SK-N-SH (cell line): ENCODE measurements around the gene SEMG1. TPM values are rescaled to one million over a fixed set of nuclear protein-coding genes. Genes with fewer than 3 reads are reported as not detected.

Experiments
- CTCF ChIA-PET: fragments of 300-600, 350-600 bp; formaldehyde crosslinking; extraction: SDS; loops from one replicate; lab custom pipeline; 2021; lab: Yijun Ruan, JAX
- POLR2A ChIA-PET: fragments of 350-600 bp; sonication (Branson Sonifier 250); formaldehyde crosslinking; extraction: SDS; loops from one replicate; lab custom pipeline; 2020; ENCODE audit warnings: antibody characterized with exemption, inconsistent platforms; lab: Yijun Ruan, JAX
- DNase-seq: peaks from one replicate; pipeline ENCODE4 v3.0.0; 2012
- H2AFZ ChIP-seq: fragments of 200-600 bp; sonication (generic); 2 replicates; pipeline ENCODE4 v1.8.1; 2016; ENCODE audit warnings: antibody characterized with exemption, mild to moderate bottlenecking, low read depth
- H3F3A ChIP-seq: fragments of 200-600 bp; sonication (generic); replicated peaks from 2 replicates; pipeline ENCODE3; 2016; ENCODE audit warnings: antibody characterized with exemption, mild to moderate bottlenecking; ENCODE audit not compliant: insufficient read depth
- H3K27ac ChIP-seq, 2 experiments: fragments of 200-500 bp in 1 of 2; fragments of 200-600 bp in 1 of 2; sonication (Bioruptor generic) in 1 of 2; sonication (generic), shearing (Covaris generic) in 1 of 2; 2 replicates each; pipeline versions ENCODE4 v1.5.1 to v1.6.1; 2014 to 2016; ENCODE audit warnings: low read depth in 2 of 2, inconsistent platforms in 1 of 2, low read length in 1 of 2, mild to moderate bottlenecking in 1 of 2, mixed read lengths in 1 of 2
- H3K27me3 ChIP-seq: fragments of 200-600 bp; sonication (generic), shearing (Covaris generic); 2 replicates; pipeline ENCODE4 v1.6.1; 2016; ENCODE audit warnings: mixed run types; ENCODE audit not compliant: insufficient read depth
- H3K36me3 ChIP-seq, 2 experiments: fragments of 200-500 bp in 1 of 2; fragments of 200-600 bp in 1 of 2; sonication (Bioruptor generic) in 1 of 2; sonication (generic) in 1 of 2; replicated peaks in 1 of 2; 2 replicates each; pipeline versions ENCODE3 to v1.5.1; 2014 to 2016; ENCODE audit warnings: low read length in 1 of 2, mild to moderate bottlenecking in 1 of 2; ENCODE audit not compliant: insufficient read depth in 2 of 2, control insufficient read depth in 1 of 2
- H3K4me1 ChIP-seq, 2 experiments: fragments of 200-500 bp in 1 of 2; fragments of 200-600 bp in 1 of 2; sonication (Bioruptor generic) in 1 of 2; sonication (generic), shearing (Covaris generic) in 1 of 2; 2 replicates each; pipeline versions ENCODE4 v1.5.1 to v1.6.1; 2014 to 2016; ENCODE audit warnings: low read depth in 1 of 2, low read length in 1 of 2, mixed run types in 1 of 2; ENCODE audit not compliant: insufficient read depth in 2 of 2, control insufficient read depth in 1 of 2
- H3K4me2 ChIP-seq: fragments of 200-600 bp; sonication (generic), shearing (Covaris generic); 2 replicates; pipeline ENCODE4 v1.6.1; 2017; ENCODE audit warnings: mixed run types
- H3K4me3 ChIP-seq, 2 experiments: fragments of 200-500 bp in 1 of 2; fragments of 200-600 bp in 1 of 2; sonication (Bioruptor generic) in 1 of 2; sonication (generic), shearing (Covaris generic) in 1 of 2; 2 replicates each; pipeline versions ENCODE4 v1.5.1 to v1.8.1; 2014 to 2016; ENCODE audit warnings: low read depth in 2 of 2, inconsistent platforms in 1 of 2, low read length in 1 of 2, mild to moderate bottlenecking in 1 of 2, mixed read lengths in 1 of 2, moderate library complexity in 1 of 2
- H3K79me2 ChIP-seq: fragments of 200-600 bp; sonication (generic); 2 replicates; pipeline ENCODE4 v1.8.1; 2017; ENCODE audit warnings: mild to moderate bottlenecking; ENCODE audit not compliant: insufficient read depth
- H3K9ac ChIP-seq: fragments of 200-600 bp; sonication (generic); 2 replicates; pipeline ENCODE4 v1.6.1; 2017; ENCODE audit warnings: mixed run types
- H3K9me2 ChIP-seq: fragments of 200-600 bp; sonication (generic); 2 replicates; pipeline ENCODE4 v1.6.1; 2017; ENCODE audit warnings: mixed run types
- H3K9me3 ChIP-seq: fragments of 200-600 bp; sonication (generic); 2 replicates; pipeline ENCODE4 v1.6.1; 2017; ENCODE audit warnings: mixed run types, mild to moderate bottlenecking, moderate library complexity
- H4K20me1 ChIP-seq: fragments of 200-600 bp; sonication (generic); 2 replicates; pipeline ENCODE4 v1.6.1; 2017; ENCODE audit warnings: mild to moderate bottlenecking, mixed run types; ENCODE audit not compliant: insufficient read depth
- CHD2 ChIP-seq: fragments of 150-350 bp; IDR thresholded peaks from 2 replicates; pipeline ENCODE4 v1.6.1; 2018; ENCODE audit warnings: low read length; ENCODE audit not compliant: partially characterized antibody
- CTCF ChIP-seq: fragments of 200-600 bp; sonication (generic); IDR thresholded peaks from 2 replicates; pipeline ENCODE4 v1.6.1; 2017; ENCODE audit warnings: antibody characterized with exemption, mild to moderate bottlenecking, moderate library complexity
- ELF1 ChIP-seq: IDR thresholded peaks from 2 replicates; pipeline ENCODE4 v1.4.0; 2012
- EP300 ChIP-seq, 2 experiments: IDR thresholded peaks; 2 replicates each; pipeline versions ENCODE4 v1.4.0 to v1.6.1; 2012; ENCODE audit warnings: borderline replicate concordance in 1 of 2, low read depth in 1 of 2, low read length in 1 of 2
- FOXJ3 ChIP-seq: sonication (generic); formaldehyde crosslinking; IDR thresholded peaks from 2 replicates; pipeline ENCODE4 v1.5.1; 2020; ENCODE audit warnings: mild to moderate bottlenecking, missing genetic modification reagents
- FOXM1 ChIP-seq: IDR thresholded peaks from 2 replicates; pipeline ENCODE4 v1.4.0; 2012; ENCODE audit warnings: low read depth, mild to moderate bottlenecking
- GABPA ChIP-seq: IDR thresholded peaks from 2 replicates; pipeline ENCODE4 v1.4.0; 2012; ENCODE audit warnings: low read depth, mild to moderate bottlenecking
- MAX ChIP-seq: IDR thresholded peaks from 2 replicates; pipeline ENCODE4 v1.4.0; 2012; ENCODE audit warnings: low read depth
- MEF2A ChIP-seq: IDR thresholded peaks from 2 replicates; pipeline ENCODE4 v1.4.0; 2012; ENCODE audit warnings: low read depth, borderline replicate concordance
- NFIC ChIP-seq: IDR thresholded peaks from 2 replicates; pipeline ENCODE4 v1.4.0; 2012; ENCODE audit warnings: borderline replicate concordance
- POLR2AphosphoS5 ChIP-seq: IDR thresholded peaks from 2 replicates; pipeline ENCODE4 v1.6.1; 2012; ENCODE audit warnings: low read depth, low read length
- RAD21 ChIP-seq: IDR thresholded peaks from 2 replicates; pipeline ENCODE4 v1.6.1; 2012; ENCODE audit warnings: mild to moderate bottlenecking, low read length
- SIN3A ChIP-seq: IDR thresholded peaks from 2 replicates; pipeline ENCODE4 v1.6.1; 2012; ENCODE audit warnings: low read depth, mild to moderate bottlenecking, low read length, moderate library complexity, borderline replicate concordance
- SMC3 ChIP-seq: IDR thresholded peaks from 2 replicates; pipeline ENCODE4 v1.6.1; 2012; ENCODE audit warnings: low read depth, low read length, improper control_type of control experiment
- TCF12 ChIP-seq: IDR thresholded peaks from 2 replicates; pipeline ENCODE4 v1.4.0; 2012
- TEAD4 ChIP-seq: IDR thresholded peaks from 2 replicates; pipeline ENCODE4 v1.4.0; 2012; ENCODE audit warnings: mild to moderate bottlenecking, borderline replicate concordance; ENCODE audit not compliant: insufficient read depth
- USF2 ChIP-seq: fragments of 150-350 bp; IDR thresholded peaks from 2 replicates; pipeline ENCODE4 v1.6.1; 2017; ENCODE audit warnings: antibody characterized with exemption, low read length, low read depth, borderline replicate concordance
- YY1 ChIP-seq: IDR thresholded peaks from 2 replicates; pipeline ENCODE4 v1.4.0; 2012; ENCODE audit warnings: low read depth, mild to moderate bottlenecking
- ZBTB33 ChIP-seq: IDR thresholded peaks from 2 replicates; pipeline ENCODE4 v1.4.0; 2012; ENCODE audit warnings: low read depth, borderline replicate concordance
- whole genome bisulfite sequencing: methylation state at CpG from one replicate; pipeline ENCODE4 v1.1.6; 2017; ENCODE audit warnings: low lambda C conversion rate; 5-methylcytosine and 5-hydroxymethylcytosine counted together
- polyA plus RNA-seq, 3 experiments: library from polyadenylated mRNA; depleted of rRNA; stranded (reverse); fragments of >200 nt; gene quantifications; 2 replicates each; pipeline ENCODE4 v1.2.3, GENCODE V29; 2012

Gene SEMG1
- polyA plus RNA-seq, 1 of the 3 experiments (the other 2 are of a cell fraction), result not detected

- TF ChIP-seq ZBTB33, result no peak
- TF ChIP-seq SIN3A, result no peak
- peak; percentile 54 for TF ChIP-seq GABPA
- TF ChIP-seq EP300 (IDR thresholded peaks at IDR 0.05; ENCODE audit: borderline replicate concordance in 1 of 2, low read depth in 1 of 2, low read length in 1 of 2), result no peak
- TF ChIP-seq CTCF, result peak; percentile 40
- TF ChIP-seq FOXM1, result no peak
- TF ChIP-seq POLR2AphosphoS5, result no peak
- TF ChIP-seq TCF12, result no peak
- no peak for TF ChIP-seq TEAD4
- no peak for TF ChIP-seq MEF2A
- TF ChIP-seq RAD21, result peak; percentile 21; the same call in 1 of the 2 replicates
- TF ChIP-seq, all 33 proteins: peak for 3
- POLR2A ChIA-PET, result no interaction called here
- CTCF ChIA-PET, result interaction anchor here (1.1 kb wide), 1 partner anchor 12 kb away, joined by 4 read pairs; no protein-coding TSS in a partner anchor
These were observed 22.6 kb downstream of the SEMG1 start for GRCh38 chr20:45229264-45230056.

GRCh38 chr20:45230631-45231030 lies 23.8 kb downstream of the SEMG1 start:
- H3K27me3 ChIP-seq, result peaks cover 18% of the 10 kb centered on the region; the same call in 1 of the 2 replicates
- DNase-seq, result no peak
- 33% methylated on average over 9 of the region's 9 CpGs for WGBS
- CTCF ChIA-PET, result no interaction called here
- H2AFZ ChIP-seq, result 0 out of 2 replicates have a peak overlapping the region, but pooled peaks have one; percentile 41
- no peaks in the 10 kb centered on the region for H3K79me2 ChIP-seq
- no peaks in the 10 kb centered on the region for H3F3A ChIP-seq
- no peaks in the 10 kb centered on the region for H4K20me1 ChIP-seq
- no peaks in the 10 kb centered on the region for H3K9me2 ChIP-seq
- H3K9ac ChIP-seq, result no peak overlapping the region
- no peaks in the 10 kb centered on the region for H3K36me3 ChIP-seq
- POLR2A ChIA-PET, result no interaction called here
- no peaks in the 10 kb centered on the region for H3K9me3 ChIP-seq
- H3K4me3 ChIP-seq, result no peak overlapping the region
- no peaks in the 10 kb centered on the region for H3K4me1 ChIP-seq
- H3K4me2 ChIP-seq, result no peak overlapping the region
- no peak overlapping the region for H3K27ac ChIP-seq
- TF ChIP-seq USF2, result no peak
- no peak for TF ChIP-seq SIN3A
- TF ChIP-seq MAX, result no peak
- TF ChIP-seq CHD2, result no peak
- no peak for TF ChIP-seq POLR2AphosphoS5
- TF ChIP-seq YY1, result no peak
- no peak for TF ChIP-seq CTCF
- TF ChIP-seq EP300 (IDR thresholded peaks at IDR 0.05; ENCODE audit: borderline replicate concordance in 1 of 2, low read depth in 1 of 2, low read length in 1 of 2), result no peak
- no peak for TF ChIP-seq ELF1
- no peak for TF ChIP-seq RAD21
- TF ChIP-seq GABPA, result no peak
- TF ChIP-seq NFIC, result no peak
- TF ChIP-seq SMC3, result no peak
- no peak for TF ChIP-seq FOXJ3 (CRISPR knock-in tag)
- TF ChIP-seq FOXM1, result no peak

More at GRCh38 chr20:45229264-45230056, 22.6 kb downstream of the SEMG1 start:
- Histone ChIP-seq H3K9ac (no peak overlapping the region), H3K36me3 (no peaks in the 10 kb centered on the region), H2AFZ (no peak overlapping the region), H3K79me2 (no peaks in the 10 kb centered on the region), H3K4me1 (no peaks in the 10 kb centered on the region), H3K4me2 (no peak overlapping the region), H3K27me3 (peaks cover 18% of the 10 kb centered on the region; the same call in 1 of the 2 replicates), H3K9me3 (no peaks in the 10 kb centered on the region), H3K4me3 (0 out of 4 replicates have a peak overlapping the region, but pooled peaks of 1 of the 2 experiments have one; percentile 16), H4K20me1 (no peaks in the 10 kb centered on the region), H3F3A (no peaks in the 10 kb centered on the region), H3K27ac (no peak overlapping the region), H3K9me2 (no peaks in the 10 kb centered on the region)
- 18% methylated on average over 17 of the region's 18 CpGs for WGBS
- DNase-seq, result peak; percentile 12
